ENCODE data around the gene EIF2AK2.

The EIF2AK2 gene

GRCh38 chr2:37191253-37191652 lies 34.5 kb upstream of the EIF2AK2 start:
- H3K27me3 ChIP-seq (ENCODE audit: control insufficient read depth, insufficient read depth, low read length): no peaks in the 10 kb centered on the region
- no peak overlapping the region for H3K9ac ChIP-seq (ENCODE audit: low read depth, low read length)
- H3K4me3 ChIP-seq (ENCODE audit: low read depth, low read length): no peak overlapping the region
- peaks cover 30% of the 10 kb centered on the region for H3K4me1 ChIP-seq (ENCODE audit: control insufficient read depth, insufficient read depth, low read length)
- H3K36me3 ChIP-seq (ENCODE audit: control insufficient read depth, insufficient read depth, low read length): no peaks in the 10 kb centered on the region
- no peaks in the 10 kb centered on the region for H3K9me3 ChIP-seq (ENCODE audit: control insufficient read depth, insufficient read depth, low read length)

GRCh38 chr2:37190290-37190689 lies 33.5 kb upstream of the EIF2AK2 start:
- H3K9me3 ChIP-seq (ENCODE audit: control insufficient read depth, insufficient read depth, low read length): no peaks in the 10 kb centered on the region
- no peak overlapping the region for H3K4me3 ChIP-seq (ENCODE audit: low read depth, low read length)
- no peak overlapping the region for H3K9ac ChIP-seq (ENCODE audit: low read depth, low read length)
- H3K36me3 ChIP-seq (ENCODE audit: control insufficient read depth, insufficient read depth, low read length): no peaks in the 10 kb centered on the region
- no peaks in the 10 kb centered on the region for H3K27me3 ChIP-seq (ENCODE audit: control insufficient read depth, insufficient read depth, low read length)
- H3K4me1 ChIP-seq (ENCODE audit: control insufficient read depth, insufficient read depth, low read length): peaks cover 30% of the 10 kb centered on the region

GRCh38 chr2:37189452-37190153 lies 32.8 kb upstream of the EIF2AK2 start:
- no peak overlapping the region for H3K4me3 ChIP-seq (ENCODE audit: low read depth, low read length)
- H3K9me3 ChIP-seq (ENCODE audit: control insufficient read depth, insufficient read depth, low read length): no peaks in the 10 kb centered on the region
- H3K27me3 ChIP-seq (ENCODE audit: control insufficient read depth, insufficient read depth, low read length): no peaks in the 10 kb centered on the region
- H3K36me3 ChIP-seq (ENCODE audit: control insufficient read depth, insufficient read depth, low read length): no peaks in the 10 kb centered on the region
- peak overlapping the region; percentile 20 for H3K9ac ChIP-seq (ENCODE audit: low read depth, low read length)
- H3K4me1 ChIP-seq (ENCODE audit: control insufficient read depth, insufficient read depth, low read length): peaks cover 30% of the 10 kb centered on the region

GRCh38 chr2:37188570-37188969 lies 31.8 kb upstream of the EIF2AK2 start, which contains the start of gene SULT6B1:
SULT6B1 (minus strand) TSS chr2:37188670; CDS start chr2:37188640, 30 bp downstream.
- H3K4me1 ChIP-seq (ENCODE audit: control insufficient read depth, insufficient read depth, low read length): peaks cover 30% of the 10 kb centered on the region
- no peaks in the 10 kb centered on the region for H3K36me3 ChIP-seq (ENCODE audit: control insufficient read depth, insufficient read depth, low read length)
- H3K9me3 ChIP-seq (ENCODE audit: control insufficient read depth, insufficient read depth, low read length): no peaks in the 10 kb centered on the region
- H3K27me3 ChIP-seq (ENCODE audit: control insufficient read depth, insufficient read depth, low read length): no peaks in the 10 kb centered on the region
- no peak within 1 kb of the TSS for H3K9ac ChIP-seq (ENCODE audit: low read depth, low read length)
- no peak within 1 kb of the TSS for H3K4me3 ChIP-seq (ENCODE audit: low read depth, low read length)

GRCh38 chr2:37181726-37182684 lies 25.2 kb upstream of the EIF2AK2 start:
- Histone ChIP-seq H3K4me3 (ENCODE audit: low read depth, low read length) (no peak overlapping the region), H3K9me3 (ENCODE audit: control insufficient read depth, insufficient read depth, low read length) (no peaks in the 10 kb centered on the region), H3K36me3 (ENCODE audit: control insufficient read depth, insufficient read depth, low read length) (no peaks in the 10 kb centered on the region), H3K9ac (ENCODE audit: low read depth, low read length) (peak overlapping the region; percentile 17), H3K27me3 (ENCODE audit: control insufficient read depth, insufficient read depth, low read length) (no peaks in the 10 kb centered on the region), H3K4me1 (ENCODE audit: control insufficient read depth, insufficient read depth, low read length) (peaks cover 11% of the 10 kb centered on the region)

GRCh38 chr2:37180640-37181039 lies 23.9 kb upstream of the EIF2AK2 start:
- Histone ChIP-seq H3K27me3 (ENCODE audit: control insufficient read depth, insufficient read depth, low read length) (no peaks in the 10 kb centered on the region), H3K4me1 (ENCODE audit: control insufficient read depth, insufficient read depth, low read length) (peaks cover 11% of the 10 kb centered on the region), H3K9me3 (ENCODE audit: control insufficient read depth, insufficient read depth, low read length) (no peaks in the 10 kb centered on the region), H3K4me3 (ENCODE audit: low read depth, low read length) (no peak overlapping the region), H3K9ac (ENCODE audit: low read depth, low read length) (no peak overlapping the region), H3K36me3 (ENCODE audit: control insufficient read depth, insufficient read depth, low read length) (no peaks in the 10 kb centered on the region)

GRCh38 chr2:37180006-37180639 lies 23.3 kb upstream of the EIF2AK2 start:
- no peak overlapping the region for H3K9ac ChIP-seq (ENCODE audit: low read depth, low read length)
- no peaks in the 10 kb centered on the region for H3K36me3 ChIP-seq (ENCODE audit: control insufficient read depth, insufficient read depth, low read length)
- H3K4me1 ChIP-seq (ENCODE audit: control insufficient read depth, insufficient read depth, low read length): peaks cover 11% of the 10 kb centered on the region

GRCh38 chr2:37173741-37174140 lies 17.0 kb upstream of the EIF2AK2 start:
- Histone ChIP-seq H3K4me1 (ENCODE audit: control insufficient read depth, insufficient read depth, low read length) (no peaks in the 10 kb centered on the region), H3K4me3 (ENCODE audit: low read depth, low read length) (no peak overlapping the region), H3K9ac (ENCODE audit: low read depth, low read length) (no peak overlapping the region), H3K36me3 (ENCODE audit: control insufficient read depth, insufficient read depth, low read length) (no peaks in the 10 kb centered on the region), H3K27me3 (ENCODE audit: control insufficient read depth, insufficient read depth, low read length) (no peaks in the 10 kb centered on the region), H3K9me3 (ENCODE audit: control insufficient read depth, insufficient read depth, low read length) (no peaks in the 10 kb centered on the region)

More at GRCh38 chr2:37180006-37180639, 23.3 kb upstream of the EIF2AK2 start:
- H3K4me3 ChIP-seq (ENCODE audit: low read depth, low read length): no peak overlapping the region
- H3K9me3 ChIP-seq (ENCODE audit: control insufficient read depth, insufficient read depth, low read length): no peaks in the 10 kb centered on the region
- no peaks in the 10 kb centered on the region for H3K27me3 ChIP-seq (ENCODE audit: control insufficient read depth, insufficient read depth, low read length)

GRCh38 chr2:37171624-37171950 lies 14.8 kb upstream of the EIF2AK2 start:
- no peaks in the 10 kb centered on the region for H3K27me3 ChIP-seq (ENCODE audit: control insufficient read depth, insufficient read depth, low read length)

GRCh38 chr2:37168217-37168981 lies 11.6 kb upstream of the EIF2AK2 start:
- Histone ChIP-seq H3K4me3 (ENCODE audit: low read depth, low read length) (no peak overlapping the region), H3K4me1 (ENCODE audit: control insufficient read depth, insufficient read depth, low read length) (no peaks in the 10 kb centered on the region), H3K9ac (ENCODE audit: low read depth, low read length) (no peak overlapping the region), H3K27me3 (ENCODE audit: control insufficient read depth, insufficient read depth, low read length) (no peaks in the 10 kb centered on the region), H3K9me3 (ENCODE audit: control insufficient read depth, insufficient read depth, low read length) (no peaks in the 10 kb centered on the region), H3K36me3 (ENCODE audit: control insufficient read depth, insufficient read depth, low read length) (no peaks in the 10 kb centered on the region)

More at GRCh38 chr2:37171624-37171950, 14.8 kb upstream of the EIF2AK2 start:
- Histone ChIP-seq H3K4me3 (ENCODE audit: low read depth, low read length) (no peak overlapping the region), H3K4me1 (ENCODE audit: control insufficient read depth, insufficient read depth, low read length) (no peaks in the 10 kb centered on the region), H3K36me3 (ENCODE audit: control insufficient read depth, insufficient read depth, low read length) (no peaks in the 10 kb centered on the region), H3K9ac (ENCODE audit: low read depth, low read length) (no peak overlapping the region), H3K9me3 (ENCODE audit: control insufficient read depth, insufficient read depth, low read length) (no peaks in the 10 kb centered on the region)

GRCh38 chr2:37167636-37168180 lies 10.9 kb upstream of the EIF2AK2 start:
- H3K4me1 ChIP-seq (ENCODE audit: control insufficient read depth, insufficient read depth, low read length): no peaks in the 10 kb centered on the region
- no peaks in the 10 kb centered on the region for H3K36me3 ChIP-seq (ENCODE audit: control insufficient read depth, insufficient read depth, low read length)
- no peaks in the 10 kb centered on the region for H3K9me3 ChIP-seq (ENCODE audit: control insufficient read depth, insufficient read depth, low read length)
- no peak overlapping the region for H3K9ac ChIP-seq (ENCODE audit: low read depth, low read length)
- H3K4me3 ChIP-seq (ENCODE audit: low read depth, low read length): no peak overlapping the region
- H3K27me3 ChIP-seq (ENCODE audit: control insufficient read depth, insufficient read depth, low read length): no peaks in the 10 kb centered on the region
